Mammary epithelial cell (primary cell): Measurements from ENCODE around the gene SERPINB6.

Source experiments
- EZH2 ChIP-seq: IDR thresholded peaks from 2 replicates; pipeline ENCODE4 v1.6.1; 2012; ENCODE audit warnings: low read length, inconsistent platforms, borderline replicate concordance
- TF ChIP-seq, protein P1 (sequence below), 2 donors: IDR thresholded peaks in 1 of 2; conservative IDR thresholded peaks in 1 of 2; 2 replicates each; pipeline ENCODE4 v1.5.1; 2011 to 2012; ENCODE audit warnings: inconsistent platforms in 2 of 2, low read length in 2 of 2, mild to moderate bottlenecking in 2 of 2, control low read depth in 1 of 2, low read depth in 1 of 2; ENCODE audit not compliant: insufficient read depth in 1 of 2; ENCODE audit errors: extremely low read depth in 1 of 2

- TF ChIP-seq, protein P1, sequence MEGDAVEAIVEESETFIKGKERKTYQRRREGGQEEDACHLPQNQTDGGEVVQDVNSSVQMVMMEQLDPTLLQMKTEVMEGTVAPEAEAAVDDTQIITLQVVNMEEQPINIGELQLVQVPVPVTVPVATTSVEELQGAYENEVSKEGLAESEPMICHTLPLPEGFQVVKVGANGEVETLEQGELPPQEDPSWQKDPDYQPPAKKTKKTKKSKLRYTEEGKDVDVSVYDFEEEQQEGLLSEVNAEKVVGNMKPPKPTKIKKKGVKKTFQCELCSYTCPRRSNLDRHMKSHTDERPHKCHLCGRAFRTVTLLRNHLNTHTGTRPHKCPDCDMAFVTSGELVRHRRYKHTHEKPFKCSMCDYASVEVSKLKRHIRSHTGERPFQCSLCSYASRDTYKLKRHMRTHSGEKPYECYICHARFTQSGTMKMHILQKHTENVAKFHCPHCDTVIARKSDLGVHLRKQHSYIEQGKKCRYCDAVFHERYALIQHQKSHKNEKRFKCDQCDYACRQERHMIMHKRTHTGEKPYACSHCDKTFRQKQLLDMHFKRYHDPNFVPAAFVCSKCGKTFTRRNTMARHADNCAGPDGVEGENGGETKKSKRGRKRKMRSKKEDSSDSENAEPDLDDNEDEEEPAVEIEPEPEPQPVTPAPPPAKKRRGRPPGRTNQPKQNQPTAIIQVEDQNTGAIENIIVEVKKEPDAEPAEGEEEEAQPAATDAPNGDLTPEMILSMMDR (conservative IDR thresholded peaks at IDR 0.05 in 1 of 2, IDR thresholded peaks at IDR 0.05 in 1 of 2; ENCODE audit: extremely low read depth in 1 of 2, insufficient read depth in 1 of 2, low read depth in 1 of 2, low read length in 2 of 2), result no peak
- TF ChIP-seq EZH2, result no peak
Observed at GRCh38 chr6:2919886-2920285, 51.5 kb downstream of the SERPINB6 start.
